WTC11 (cell line): ENCODE measurements around the gene ZNF735. TPM values are rescaled to one million over a fixed set of nuclear protein-coding genes. Genes with fewer than 3 reads are reported as not detected.
A peak's percentile ranks its signal among the peaks of the same experiment; 100 is the strongest.

ENCODE experiments used
- ATAC-seq: fragments of 200-7000 bp; cut with Tn5 transposase; 2 replicates; pipeline ENCODE4 v1.10.0; 2021; ENCODE audit warnings: mild to moderate bottlenecking, moderate library complexity
- CTCF ChIA-PET: fragments of 300-600 bp; sonication (Branson Sonifier 250); formaldehyde crosslinking; loops from one replicate; lab custom pipeline; 2021; ENCODE audit warnings: antibody characterized with exemption; lab: Charles Lee
- POLR2A ChIA-PET: fragments of 350-600 bp; sonication (Branson Sonifier 250); formaldehyde crosslinking; loops from one replicate; lab custom pipeline; 2021; ENCODE audit warnings: antibody characterized with exemption; lab: Charles Lee
- DNase-seq: peaks from one replicate; pipeline ENCODE4 v3.0.0; 2021; ENCODE audit warnings: low spot score
- H3K27ac Mint-ChIP-seq: 2 replicates; pipeline ENCODE4 v1.8.0; 2021; ENCODE audit warnings: mixed read lengths
- H3K27me3 Mint-ChIP-seq: 2 replicates; pipeline ENCODE4 v1.8.0; 2021; ENCODE audit warnings: low read depth, mild to moderate bottlenecking, moderate library complexity, mixed read lengths
- H3K36me3 Mint-ChIP-seq: 2 replicates; pipeline ENCODE4 v1.8.0; 2021; ENCODE audit warnings: mixed read lengths
- H3K4me1 Mint-ChIP-seq: 2 replicates; pipeline ENCODE4 v1.8.0; 2022; ENCODE audit warnings: mixed read lengths
- H3K4me3 Mint-ChIP-seq: 2 replicates; pipeline ENCODE4 v1.8.0; 2021; ENCODE audit warnings: mild to moderate bottlenecking, moderate library complexity, mixed read lengths
- H3K9me3 Mint-ChIP-seq: 2 replicates; pipeline ENCODE4 v1.8.0; 2021; ENCODE audit warnings: mixed read lengths
- AR ChIP-seq: fragments of 250-450 bp; sonication (Bioruptor Pico); IDR thresholded peaks from 2 replicates; pipeline ENCODE4 v1.9.0; 2021; ENCODE audit warnings: mild to moderate bottlenecking
- ATF6 ChIP-seq: sonication (generic); formaldehyde crosslinking; IDR thresholded peaks from 2 replicates; pipeline ENCODE4 v1.8.1; 2023; ENCODE audit warnings: mild to moderate bottlenecking, missing genetic modification reagents
- CREM ChIP-seq: sonication (generic); formaldehyde crosslinking; IDR thresholded peaks from 2 replicates; pipeline ENCODE4 v1.8.1; 2022; ENCODE audit warnings: mild to moderate bottlenecking, missing genetic modification reagents, moderate library complexity
- CTCF ChIP-seq: fragments of 200-600 bp; IDR thresholded peaks from 2 replicates; pipeline ENCODE4 v1.8.0; 2022; ENCODE audit warnings: antibody characterized with exemption
- HMGA2 ChIP-seq: fragments of 250-450 bp; sonication (Bioruptor Pico); IDR thresholded peaks from 2 replicates; pipeline ENCODE4 v1.4.0; 2021; ENCODE audit warnings: mild to moderate bottlenecking, moderate library complexity
- MAX ChIP-seq: sonication (generic); formaldehyde crosslinking; IDR thresholded peaks from 2 replicates; pipeline ENCODE4 v1.8.0; 2022; ENCODE audit warnings: mild to moderate bottlenecking, missing genetic modification reagents
- OVOL2 ChIP-seq: fragments of 250-450 bp; sonication (Bioruptor Pico); IDR thresholded peaks from 2 replicates; pipeline ENCODE4 v1.9.0; 2021; ENCODE audit warnings: mild to moderate bottlenecking, borderline replicate concordance
- PRDM15 ChIP-seq: sonication (generic); formaldehyde crosslinking; IDR thresholded peaks from 2 replicates; pipeline ENCODE4 v1.8.0; 2022; ENCODE audit warnings: missing genetic modification reagents
- ZNF532 ChIP-seq: fragments of 250-450 bp; sonication (Bioruptor Pico); IDR thresholded peaks from 2 replicates; pipeline ENCODE4 v1.9.0; 2021; ENCODE audit warnings: mild to moderate bottlenecking, borderline replicate concordance
- total RNA-seq: library from RNA; stranded (reverse); gene quantifications from 3 replicates; pipeline ENCODE4 v1.2.3, GENCODE V29; 2021

Gene ZNF735
- total RNA-seq, 1 experiment from 2014 or later, result not detected

GRCh38 chr7:64183126-64183742, 23.8 kb upstream of the ZNF735 start:
- no peak for DNase-seq
- H3K4me1 Mint-ChIP-seq, result no peaks in the 10 kb centered on the region
- peaks cover 49% of the 10 kb centered on the region for H3K36me3 Mint-ChIP-seq
- peaks cover 17% of the 10 kb centered on the region for H3K27me3 Mint-ChIP-seq
- ChIA-PET POLR2A (no interaction called here), CTCF (interaction anchor here (0.6 kb wide), 1 partner anchor 1597 kb away, joined by 3 read pairs; no protein-coding TSS in a partner anchor)
- ATAC-seq, result no peak
- H3K9me3 Mint-ChIP-seq, result peaks cover 54% of the 10 kb centered on the region
- TF ChIP-seq CTCF (peak; percentile 50; the same call in 1 of the 2 replicates), HMGA2 (CRISPR knock-in tag) (no peak)
- TF ChIP-seq, all 79 proteins: peak for 1
- Mint-ChIP-seq H3K27ac (no peak overlapping the region), H3K4me3 (no peak overlapping the region)

- ChIA-PET CTCF (no interaction called here), POLR2A (no interaction called here)
- TF ChIP-seq PRDM15 (CRISPR knock-in tag), result no peak
- TF ChIP-seq AR (CRISPR knock-in tag), result no peak
- TF ChIP-seq OVOL2 (CRISPR knock-in tag), result no peak
- no peak for TF ChIP-seq CREM (CRISPR knock-in tag)
- no peak for TF ChIP-seq CTCF
- no peak for TF ChIP-seq MAX
- no peak for TF ChIP-seq ATF6 (CRISPR knock-in tag)
- no peak for TF ChIP-seq ZNF532 (CRISPR knock-in tag)
- peaks cover 52% of the 10 kb centered on the region for H3K9me3 Mint-ChIP-seq
- H3K27ac Mint-ChIP-seq, result no peak overlapping the region
- no peak for DNase-seq
- H3K4me1 Mint-ChIP-seq, result no peaks in the 10 kb centered on the region
- no peak overlapping the region for H3K4me3 Mint-ChIP-seq
- H3K27me3 Mint-ChIP-seq, result peaks cover 13% of the 10 kb centered on the region
- H3K36me3 Mint-ChIP-seq, result peaks cover 46% of the 10 kb centered on the region
- ATAC-seq, result no peak
Measured at GRCh38 chr7:64183827-64184372, 23.1 kb upstream of the ZNF735 start.
